Inflammatory macrophage treated with lipopolysaccharide for 1 hour (primary cell): Measurements from ENCODE around the gene ZNF384.
"Not testable (repeated sequence)": the region's sequence is repeated elsewhere in the genome, so short reads cannot be mapped to it uniquely, and the experiment has no call there.

Source experiments
- DNase-seq, 2 donors: peaks; one replicate each; pipeline ENCODE4 v3.0.0-alpha.2; 2020 to 2022

Gene ZNF384

GRCh38 chr12:6688999-6689882 is at the start of gene ZNF384:
TSS of gene ZNF384 (minus strand) at chr12:6689375. CDS start at chr12:6679520, 9,855 bp downstream.
- DNase-seq = peak; percentile 96 to 99

- no peak for DNase-seq
Measured at GRCh38 chr12:6736754-6737153, 47.6 kb upstream of the ZNF384 start.

GRCh38 chr12:6735448-6736191 is 46.4 kb upstream of the ZNF384 start:
- DNase-seq = peak; percentile 38 to 58

GRCh38 chr12:6734506-6735387 is 45.6 kb upstream of the ZNF384 start:
- DNase-seq = no peak

- DNase-seq = no peak
Measured at GRCh38 chr12:6730169-6730568, 41.0 kb upstream of the ZNF384 start.

- no peak for DNase-seq
Measured at GRCh38 chr12:6729186-6729585, 40.0 kb upstream of the ZNF384 start.

GRCh38 chr12:6725350-6725749 is 36.2 kb upstream of the ZNF384 start:
- DNase-seq = no peak

- DNase-seq = peak; percentile 34 to 46
Measured at GRCh38 chr12:6724409-6724797, 35.2 kb upstream of the ZNF384 start.

- peak; percentile 98 for DNase-seq
Measured at GRCh38 chr12:6723607-6724408, 34.6 kb upstream of the ZNF384 start, which contains the start of gene COPS7A. TSS of gene COPS7A (plus strand) at chr12:6724046. CDS start at chr12:6724657, 611 bp downstream.

GRCh38 chr12:6722863-6723262 is 33.7 kb upstream of the ZNF384 start:
- DNase-seq = no peak

GRCh38 chr12:6716874-6717437 is 27.8 kb upstream of the ZNF384 start:
- DNase-seq = no peak

- not testable (repeated sequence) for DNase-seq
Measured at GRCh38 chr12:6716031-6716873, 27.1 kb upstream of the ZNF384 start.

- no peak for DNase-seq
Measured at GRCh38 chr12:6708960-6709394, 19.8 kb upstream of the ZNF384 start.

- not testable (repeated sequence) for DNase-seq
Measured at GRCh38 chr12:6708351-6708750, 19.2 kb upstream of the ZNF384 start.

- no peak for DNase-seq
Measured at GRCh38 chr12:6703631-6704030, 14.5 kb upstream of the ZNF384 start.

- no peak for DNase-seq
Measured at GRCh38 chr12:6701078-6701768, 12.0 kb upstream of the ZNF384 start.

- DNase-seq = no peak
Measured at GRCh38 chr12:6700646-6701051, 11.5 kb upstream of the ZNF384 start, which contains the start of gene PIANP. TSS of gene PIANP (minus strand) at chr12:6700815. CDS start at chr12:6698061, 2,754 bp downstream.

- DNase-seq = no peak
Measured at GRCh38 chr12:6699989-6700645, 10.9 kb upstream of the ZNF384 start.
